ENCODE data around the gene EEFSEC. TPM values are rescaled to one million over a fixed set of nuclear protein-coding genes. Genes with fewer than 3 reads are reported as not detected.

EEFSEC gene, protein sequence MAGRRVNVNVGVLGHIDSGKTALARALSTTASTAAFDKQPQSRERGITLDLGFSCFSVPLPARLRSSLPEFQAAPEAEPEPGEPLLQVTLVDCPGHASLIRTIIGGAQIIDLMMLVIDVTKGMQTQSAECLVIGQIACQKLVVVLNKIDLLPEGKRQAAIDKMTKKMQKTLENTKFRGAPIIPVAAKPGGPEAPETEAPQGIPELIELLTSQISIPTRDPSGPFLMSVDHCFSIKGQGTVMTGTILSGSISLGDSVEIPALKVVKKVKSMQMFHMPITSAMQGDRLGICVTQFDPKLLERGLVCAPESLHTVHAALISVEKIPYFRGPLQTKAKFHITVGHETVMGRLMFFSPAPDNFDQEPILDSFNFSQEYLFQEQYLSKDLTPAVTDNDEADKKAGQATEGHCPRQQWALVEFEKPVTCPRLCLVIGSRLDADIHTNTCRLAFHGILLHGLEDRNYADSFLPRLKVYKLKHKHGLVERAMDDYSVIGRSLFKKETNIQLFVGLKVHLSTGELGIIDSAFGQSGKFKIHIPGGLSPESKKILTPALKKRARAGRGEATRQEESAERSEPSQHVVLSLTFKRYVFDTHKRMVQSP
- total RNA-seq = 13.6 TPM
- long read RNA-seq, transcript EEFSEC-201 (7 exons, 2,232 nt) = major isoform, 58 of 84 reads
- long read RNA-seq, partial matches to known transcripts = 0 of 84 reads
- long read RNA-seq, other reads (novel, unspliced or antisense) = 25 of 84 reads

DNA sequence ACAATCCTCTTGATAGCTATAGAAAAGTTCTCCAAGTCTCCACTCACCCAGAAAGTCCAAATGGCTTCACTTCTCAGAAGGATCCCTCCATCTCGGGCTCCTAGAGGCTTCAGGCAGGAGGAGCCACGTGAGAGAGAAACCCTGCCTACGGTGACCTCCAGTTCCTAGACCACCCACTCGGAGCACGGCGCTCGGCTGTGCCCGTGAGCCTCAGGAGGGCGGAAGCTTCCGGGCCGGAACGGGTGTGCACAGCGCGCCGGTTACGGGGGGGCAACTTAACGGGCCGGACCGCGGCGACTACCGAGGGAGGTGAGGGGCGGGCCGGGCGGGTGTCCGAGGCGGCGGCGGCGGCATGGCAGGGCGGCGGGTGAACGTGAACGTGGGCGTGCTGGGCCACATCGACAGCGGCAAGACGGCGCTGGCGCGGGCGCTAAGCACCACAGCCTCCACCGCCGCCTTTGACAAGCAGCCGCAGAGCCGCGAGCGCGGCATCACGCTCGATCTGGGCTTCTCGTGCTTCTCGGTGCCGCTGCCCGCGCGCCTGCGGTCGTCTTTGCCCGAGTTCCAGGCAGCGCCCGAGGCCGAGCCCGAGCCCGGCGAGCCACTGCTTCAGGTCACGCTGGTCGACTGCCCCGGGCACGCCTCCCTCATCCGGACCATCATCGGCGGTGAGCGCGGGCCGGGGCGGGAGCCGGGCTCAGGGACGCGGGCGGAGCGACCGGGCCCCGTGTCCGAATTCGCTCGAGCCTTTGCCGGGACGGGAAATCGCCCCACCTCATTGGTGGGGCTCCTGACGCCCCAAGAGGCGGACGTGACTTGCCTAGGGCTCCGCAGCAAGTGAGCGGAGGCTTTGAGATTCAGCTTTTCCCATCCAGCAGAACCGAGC lies at the start of gene EEFSEC:
Gene EEFSEC, plus strand, starts transcription at position 326 of the 886 bp plus-strand sequence. Its CDS starts 27 bp downstream, at position 353.
- DNase-seq (ENCODE audit: low spot score) = peak; percentile 95

DNA sequence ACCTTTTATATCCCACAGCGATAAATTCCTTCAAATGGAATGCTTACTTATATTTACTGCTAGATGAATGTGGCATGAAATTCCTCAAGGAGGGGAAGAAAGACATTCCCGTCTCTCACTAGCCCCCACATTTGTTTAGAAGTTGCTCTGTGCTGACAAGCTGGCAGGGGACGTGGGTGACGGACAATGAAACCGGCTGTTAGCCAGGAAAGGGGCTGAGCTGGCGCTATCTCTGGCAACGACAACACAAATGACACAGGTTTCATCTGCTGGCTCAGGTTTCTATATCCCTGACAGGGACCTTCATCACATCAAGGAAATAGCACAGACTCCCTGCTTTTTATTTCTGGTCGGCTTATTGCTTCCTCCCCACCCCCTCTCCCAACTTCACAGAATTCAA lies 45.4 kb upstream of the EEFSEC start:
- DNase-seq (ENCODE audit: low spot score) = no peak

DNA sequence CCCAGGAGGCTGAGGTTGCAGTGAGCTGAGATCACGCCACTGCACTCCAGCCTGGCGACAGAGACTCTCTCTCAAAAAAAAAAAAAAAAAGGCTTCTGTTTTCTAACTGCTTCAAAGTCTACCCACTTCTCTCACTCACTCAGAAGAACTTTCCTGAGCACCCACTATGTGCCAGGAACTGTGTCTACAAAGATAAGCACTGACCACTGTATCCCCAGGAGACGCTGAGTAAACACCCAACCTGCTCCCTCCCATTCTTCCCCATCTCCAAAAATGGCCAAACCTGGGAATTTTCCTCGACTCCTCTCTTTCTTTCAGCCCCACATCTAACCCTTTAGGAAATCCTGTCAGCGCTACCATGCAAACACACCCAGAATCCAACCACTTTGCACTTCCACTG lies 42.1 kb upstream of the EEFSEC start:
- DNase-seq (ENCODE audit: low spot score) = no peak

DNA sequence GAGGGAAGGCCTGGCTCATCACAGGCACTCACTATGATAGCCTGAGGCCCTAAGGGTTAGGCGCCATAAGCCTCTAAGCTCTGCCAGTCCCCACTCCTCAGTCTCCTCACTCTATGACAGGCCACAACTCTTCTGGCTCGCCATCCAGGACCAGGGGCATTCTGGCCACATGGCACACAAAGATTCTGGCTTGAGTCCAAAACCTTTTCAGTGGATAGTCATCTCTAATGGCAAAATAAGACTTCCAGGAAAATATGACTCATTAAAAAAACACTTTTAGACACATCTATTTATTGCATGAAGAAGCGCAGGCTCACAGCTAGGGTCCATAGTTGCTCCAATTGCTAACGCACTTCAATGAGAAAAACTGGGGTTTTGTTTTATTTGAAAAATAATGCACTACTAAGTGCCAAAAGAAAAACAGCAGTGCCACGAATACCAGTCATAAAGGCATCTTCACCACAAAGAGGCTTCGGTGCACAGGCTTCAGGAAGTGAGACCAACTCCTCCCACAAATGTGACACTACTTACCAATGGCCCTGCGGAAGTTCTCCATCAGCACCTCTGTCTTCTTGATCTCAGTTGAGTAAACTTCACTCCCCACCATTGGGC lies 40.8 kb upstream of the EEFSEC start:
- DNase-seq (ENCODE audit: low spot score) = no peak

DNA sequence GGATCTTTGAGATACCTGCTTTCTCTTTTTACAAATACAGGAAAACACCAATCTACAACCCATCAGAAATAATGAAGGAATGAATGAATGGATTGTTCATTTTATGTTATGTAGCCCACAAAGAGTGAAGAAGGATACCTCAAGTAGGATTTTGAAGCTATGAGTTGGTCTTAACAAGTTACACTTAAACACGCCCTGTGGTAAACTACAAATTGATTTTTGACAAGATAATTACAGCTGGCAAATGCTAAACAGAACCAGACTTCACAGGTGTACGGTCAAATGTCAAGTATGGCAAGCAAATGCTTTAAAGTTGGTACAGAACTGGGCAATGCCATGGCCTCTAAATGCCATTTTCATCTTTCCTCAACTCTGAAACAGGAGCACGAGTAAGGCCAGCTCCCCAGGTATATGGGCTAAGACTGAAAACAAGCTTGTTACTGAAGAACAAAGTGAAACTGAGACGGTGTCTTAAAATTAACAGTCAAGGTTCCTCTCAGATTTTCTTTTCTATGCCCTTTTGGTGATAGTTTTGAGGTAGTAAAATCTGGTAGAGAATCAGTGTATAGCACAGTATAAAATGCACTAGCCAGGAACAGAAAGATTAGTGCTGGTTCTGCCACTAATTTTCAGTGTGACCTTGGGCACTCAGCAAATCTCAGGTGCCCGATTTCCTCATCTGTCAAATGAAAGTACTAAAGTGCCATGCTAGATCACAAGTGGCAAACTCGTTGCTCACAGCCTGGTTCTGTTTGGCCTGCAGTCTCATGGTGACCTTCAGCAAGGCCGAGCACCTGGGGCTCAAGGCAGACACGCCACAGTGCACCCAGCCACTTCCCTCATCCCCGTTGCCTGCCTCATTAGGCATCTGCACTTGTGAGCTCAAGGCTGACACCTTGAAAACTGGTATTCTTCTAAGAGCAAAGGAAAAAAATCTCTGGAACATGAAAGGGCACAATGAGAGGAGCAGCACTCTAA lies 39.2 kb upstream of the EEFSEC start:
- no peak for DNase-seq (ENCODE audit: low spot score)

DNA sequence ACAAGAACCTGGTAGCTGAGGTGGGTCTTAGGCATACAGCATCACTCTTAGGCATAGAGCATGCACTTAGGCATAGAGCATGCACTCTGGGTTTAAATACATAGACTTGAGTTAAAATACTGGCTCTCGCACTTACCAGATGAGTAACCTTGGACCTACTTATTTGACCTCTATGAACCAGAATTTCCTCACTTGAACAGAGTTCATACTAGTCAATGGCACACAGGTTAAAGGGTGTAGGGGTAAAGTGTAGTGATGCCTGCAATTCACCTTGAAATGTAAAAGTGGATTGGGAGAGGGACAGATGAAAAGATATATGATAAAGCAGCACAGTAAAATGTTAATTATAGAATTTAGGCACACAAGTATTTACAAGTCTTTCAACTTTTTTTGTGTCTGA lies 31.3 kb upstream of the EEFSEC start:
- DNase-seq (ENCODE audit: low spot score) = no peak

DNA sequence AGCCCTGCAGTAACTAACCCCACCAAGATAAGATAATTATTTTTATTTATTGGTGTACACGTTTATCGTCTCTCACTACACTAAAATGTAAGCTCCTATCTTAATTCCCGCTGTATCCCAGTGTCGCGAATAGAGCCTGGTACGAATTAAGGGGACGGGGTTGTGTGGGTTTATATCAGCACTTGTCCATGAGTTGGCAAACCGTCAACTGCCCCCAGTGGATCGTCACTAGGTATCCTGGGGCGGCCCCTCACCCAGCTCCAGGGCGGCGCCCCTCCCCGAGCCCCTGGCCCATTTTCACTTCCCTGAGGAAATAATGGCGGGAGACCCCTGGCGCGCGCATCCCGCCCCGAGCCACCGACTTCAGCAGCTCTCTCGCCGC lies 30.1 kb upstream of the EEFSEC start:
- DNase-seq (ENCODE audit: low spot score) = no peak

DNA sequence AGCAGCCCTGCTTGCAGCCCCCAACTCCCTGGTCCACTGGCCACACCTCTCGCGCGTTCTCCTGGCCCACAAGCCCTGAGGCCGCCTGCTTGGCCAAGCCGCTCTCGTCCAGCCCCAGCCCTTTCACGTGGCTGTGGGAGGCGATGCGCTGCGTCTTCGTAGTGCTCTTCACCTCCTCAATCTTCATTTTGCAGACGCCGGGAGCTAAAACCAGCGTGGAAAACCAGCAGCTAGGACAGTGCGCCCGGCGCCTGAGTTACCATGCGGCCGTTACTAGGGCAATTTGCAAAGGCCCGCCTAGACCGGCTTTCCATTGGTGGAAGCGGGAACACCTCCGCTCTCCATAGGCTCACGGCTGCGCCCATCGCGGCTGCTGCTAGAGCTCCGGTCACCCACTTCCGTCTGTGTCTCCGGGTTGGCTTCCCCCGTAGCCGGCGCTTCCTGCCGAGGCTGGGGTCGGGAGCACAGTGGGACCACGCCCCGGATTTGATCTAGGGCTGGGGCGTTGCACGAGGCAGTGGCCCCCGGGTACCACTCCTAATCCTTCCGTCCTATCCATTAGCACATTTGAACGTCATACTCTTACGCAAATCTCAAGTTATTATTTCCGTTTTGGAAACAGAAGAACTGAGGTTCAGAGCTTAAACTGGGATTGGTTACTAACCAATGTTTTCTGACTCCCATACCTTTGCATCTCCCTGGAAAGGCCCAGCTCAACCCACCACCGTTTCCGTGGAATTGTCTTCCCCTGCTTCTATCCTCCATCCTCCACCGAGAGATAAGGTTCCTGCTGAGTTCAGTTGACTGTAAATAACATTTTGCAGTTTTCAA lies 29.5 kb upstream of the EEFSEC start, which contains the start of gene RUVBL1:
Gene RUVBL1, minus strand, starts transcription at position 275 of the 831 bp plus-strand sequence. Its CDS starts 88 bp downstream, at position 187.
- peak; percentile 99 for DNase-seq (ENCODE audit: low spot score)

DNA sequence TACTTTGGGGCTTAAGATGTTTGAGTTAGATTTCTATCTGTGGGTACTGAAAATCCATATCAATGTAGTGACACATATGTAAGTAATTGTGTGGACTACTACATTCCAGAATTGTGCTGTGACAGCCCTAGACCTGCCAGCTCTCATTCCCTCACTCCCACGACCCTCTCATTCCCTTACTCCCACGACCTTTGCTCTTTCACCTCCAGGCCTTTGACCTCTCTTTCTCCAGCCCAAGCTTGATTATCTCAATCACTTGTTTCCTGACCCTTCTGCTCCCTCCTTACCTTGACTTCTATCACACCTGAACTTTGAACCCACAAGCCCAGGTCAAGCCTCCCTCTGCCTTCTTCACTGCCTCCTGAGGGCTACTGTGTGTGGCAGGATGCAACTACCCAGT lies 26.0 kb upstream of the EEFSEC start:
- DNase-seq (ENCODE audit: low spot score) = no peak

DNA sequence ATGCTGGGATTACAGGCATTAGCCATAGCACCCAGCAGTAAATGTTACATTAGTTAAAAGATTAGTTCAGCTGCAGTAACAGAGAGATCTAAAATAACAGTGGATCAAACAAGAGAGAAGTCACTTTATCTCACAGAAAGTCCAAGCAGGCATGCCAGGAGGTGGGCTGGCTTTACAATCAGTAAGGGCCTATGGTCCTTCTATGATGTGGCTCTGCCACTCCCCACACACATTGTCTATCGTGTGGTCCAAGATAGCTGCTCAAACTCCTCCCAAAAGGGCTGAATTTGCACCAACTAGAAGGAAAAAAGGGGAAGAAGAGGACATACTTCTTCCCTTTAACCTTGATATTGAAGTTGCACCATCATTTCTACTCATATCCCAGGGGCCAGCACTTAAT lies 25.0 kb upstream of the EEFSEC start:
- no peak for DNase-seq (ENCODE audit: low spot score)

DNA sequence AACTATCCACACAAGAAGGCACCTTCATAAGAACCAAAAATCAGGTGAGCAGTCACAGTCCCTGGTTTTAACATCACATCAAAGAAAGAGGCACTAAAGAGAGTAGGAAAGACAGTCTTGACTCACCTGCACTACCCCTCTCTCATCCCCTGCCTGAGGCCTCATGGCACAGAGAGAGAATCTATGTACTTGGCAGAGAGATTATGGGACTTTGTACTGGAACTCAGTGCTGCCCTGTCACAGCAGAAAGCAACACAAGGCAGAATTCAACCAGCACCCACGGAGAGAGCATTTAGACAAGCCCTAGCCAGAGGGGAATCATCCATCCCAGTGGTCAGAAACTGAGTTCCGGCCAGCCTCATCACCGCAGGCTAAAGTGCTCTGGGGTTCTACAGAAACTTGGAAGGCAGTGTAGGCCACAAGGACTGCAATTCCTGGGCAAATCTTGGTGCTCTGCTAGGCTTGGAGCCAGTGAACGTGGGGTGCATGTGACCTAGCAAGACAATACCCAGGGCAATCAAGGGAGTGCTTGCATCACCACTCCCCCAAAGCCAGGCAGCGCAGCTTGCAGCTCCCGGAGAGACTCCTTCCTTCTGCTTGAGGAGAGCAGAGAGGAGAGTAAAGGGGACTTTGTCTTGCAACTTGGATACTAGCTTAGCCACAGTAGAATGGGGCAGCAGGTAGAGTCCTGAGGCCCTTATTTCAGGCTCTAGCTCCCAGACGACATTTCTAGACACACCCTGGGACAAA lies 21.2 kb upstream of the EEFSEC start:
- DNase-seq (ENCODE audit: low spot score) = no peak

DNA sequence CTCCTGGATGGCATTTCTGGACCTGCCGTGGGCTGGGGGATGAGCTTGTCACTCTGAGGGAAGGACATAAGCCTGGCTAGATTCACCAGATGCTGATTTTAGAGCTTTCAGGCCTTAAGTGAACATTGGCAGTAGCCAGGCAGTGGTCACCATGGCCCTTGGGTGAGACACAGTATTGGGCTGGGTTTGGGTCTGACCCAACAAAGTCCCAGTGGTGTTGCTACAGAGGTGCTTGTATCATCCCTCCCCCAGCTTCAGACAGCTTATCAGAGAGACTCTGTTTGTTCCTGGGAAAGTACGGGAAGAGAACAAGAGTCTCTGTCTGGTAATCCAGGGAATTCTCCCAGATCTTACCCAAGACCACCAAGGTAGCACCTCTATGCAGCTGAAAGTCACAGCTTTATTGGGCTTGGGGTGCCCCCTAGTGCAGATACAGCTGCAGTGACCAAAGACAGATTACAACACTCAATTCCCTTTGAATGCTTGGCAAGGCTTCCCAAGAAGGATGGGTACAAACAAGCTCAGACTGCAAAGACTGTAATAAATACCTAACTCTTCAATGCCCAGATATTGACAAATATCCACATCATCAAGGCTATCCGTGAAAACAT lies 19.9 kb upstream of the EEFSEC start:
- no peak for DNase-seq (ENCODE audit: low spot score)

DNA sequence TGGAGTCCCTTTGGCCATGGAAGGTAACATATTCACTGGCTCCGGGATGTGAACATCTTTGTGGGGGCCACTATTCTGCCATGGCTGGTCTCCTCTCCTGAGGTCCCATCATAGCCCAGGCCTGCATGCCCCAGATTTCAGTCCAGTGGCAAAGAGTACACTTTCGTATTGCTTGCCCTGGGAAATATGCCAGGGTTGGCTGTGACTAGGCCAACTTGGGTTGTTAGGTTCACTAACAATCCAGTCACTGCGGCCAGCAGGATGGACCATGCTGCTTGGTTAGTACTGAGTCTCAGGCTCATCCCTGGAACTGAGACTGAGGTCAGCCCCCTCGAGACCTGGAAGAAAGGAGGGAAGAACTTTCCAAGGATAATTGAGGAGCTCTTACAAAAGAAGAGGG lies 9.8 kb upstream of the EEFSEC start:
- no peak for DNase-seq (ENCODE audit: low spot score)

DNA sequence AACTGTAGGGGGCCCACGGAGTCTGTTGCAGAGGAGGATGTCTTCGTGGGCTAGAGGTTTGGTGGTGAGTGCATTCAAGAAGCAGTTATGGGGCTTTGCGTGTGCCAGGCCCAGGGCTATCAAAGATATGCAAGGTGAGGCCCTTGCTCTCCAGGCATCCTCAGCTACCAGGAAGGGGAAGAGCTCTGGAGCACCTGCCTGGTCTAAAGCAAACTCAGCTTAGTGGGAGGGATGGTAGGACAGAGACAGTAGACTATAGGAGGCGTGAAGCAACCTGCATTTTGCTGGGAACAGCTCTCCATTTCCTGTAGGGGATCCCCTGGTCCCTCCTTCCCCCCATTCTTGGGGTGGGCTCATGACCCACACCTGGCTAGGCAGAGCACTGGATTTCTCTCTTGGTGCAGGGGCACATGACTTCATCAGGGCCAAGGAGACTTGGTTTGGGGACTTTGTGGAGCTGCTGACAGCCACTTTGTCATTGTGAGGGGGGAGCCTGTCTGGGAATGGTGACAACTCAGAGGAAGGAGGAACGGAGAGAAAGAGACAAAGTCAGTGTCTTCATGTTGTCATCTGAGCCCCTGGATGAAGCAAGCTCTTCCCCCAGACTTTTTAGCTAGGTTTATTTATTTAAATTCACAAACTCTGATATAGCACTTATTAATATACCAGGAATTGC lies 8.6 kb upstream of the EEFSEC start:
- no peak for DNase-seq (ENCODE audit: low spot score)

DNA sequence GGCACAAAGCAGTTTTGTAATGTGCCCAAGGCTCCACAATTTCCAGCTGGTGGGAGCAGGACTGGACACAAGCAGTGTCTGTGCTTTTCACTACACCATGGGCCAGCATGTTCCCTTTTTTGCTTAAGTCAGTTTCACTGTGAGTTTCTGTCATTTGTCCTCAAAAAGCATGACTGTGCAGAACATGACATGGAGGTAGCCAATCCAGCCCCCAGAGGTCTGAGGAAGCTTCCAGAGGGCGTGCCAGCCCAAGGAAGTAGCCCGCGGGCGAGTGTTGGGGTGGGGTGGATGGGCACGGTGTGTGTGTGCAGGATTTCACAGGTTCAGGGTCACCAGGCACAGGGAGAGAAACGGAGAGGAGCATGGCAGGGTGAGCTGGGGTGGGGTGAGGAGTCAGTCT lies 8.0 kb upstream of the EEFSEC start:
- DNase-seq (ENCODE audit: low spot score) = no peak

DNA sequence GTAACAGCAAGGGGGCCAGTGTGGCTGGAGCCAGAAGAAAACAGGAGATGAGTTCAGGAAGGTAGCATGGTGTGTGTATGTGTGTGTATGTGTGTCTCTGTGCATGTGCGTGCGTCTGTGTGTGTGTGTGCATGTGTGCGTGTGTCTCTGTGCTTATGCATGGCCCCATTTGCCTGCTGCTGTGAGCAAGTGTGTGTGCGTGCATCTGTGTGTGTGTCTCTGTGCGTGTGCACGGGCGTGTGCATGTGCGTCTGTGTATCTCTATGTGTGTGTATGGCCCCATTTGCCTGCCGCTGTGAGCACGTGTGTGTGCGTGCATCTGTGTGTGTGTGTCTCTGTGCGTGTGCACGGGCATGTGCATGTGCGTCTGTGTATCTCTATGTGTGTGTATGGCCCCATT lies 7.1 kb upstream of the EEFSEC start:
- DNase-seq (ENCODE audit: low spot score) = no peak

DNA sequence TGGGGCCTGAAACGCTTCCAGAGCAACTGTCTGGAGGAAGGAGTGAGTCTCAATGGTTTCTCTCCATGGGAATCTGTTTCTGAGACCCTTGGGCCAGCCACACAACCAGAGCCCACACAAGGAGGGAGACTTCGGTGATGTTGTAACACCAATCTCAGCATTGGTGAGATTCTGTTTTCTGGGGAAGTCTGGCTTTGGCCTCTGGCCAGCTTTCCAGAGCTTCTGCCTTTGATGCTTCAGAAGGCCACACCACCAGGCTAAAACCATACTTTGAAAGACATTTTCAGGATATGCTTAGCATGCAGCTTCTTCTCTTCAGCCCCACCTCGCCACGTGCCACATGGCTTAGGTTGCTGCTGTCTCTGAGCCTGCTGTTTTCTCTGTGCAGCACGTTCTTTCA lies 3.6 kb upstream of the EEFSEC start:
- no peak for DNase-seq (ENCODE audit: low spot score)

All from mesenteric fat pad (tissue), 1 donor.